OCI-LY3 (cell line): ENCODE data around the gene ZNF775.

Source experiments
- H2AFZ ChIP-seq: fragments of 200-600, 300-600 bp; shearing (Covaris generic); 2 replicates; pipeline ENCODE4 v1.6.0; 2014; ENCODE audit warnings: antibody characterized with exemption, low read depth, low read length
- H3K27ac ChIP-seq: fragments of 200-600, 300-600 bp; sonication (generic); 2 replicates; pipeline ENCODE4 v1.5.1; 2014; ENCODE audit warnings: mild to moderate bottlenecking, low read length, moderate library complexity, mixed read lengths
- H3K27me3 ChIP-seq: fragments of 200-600, 300-600 bp; sonication (generic); 2 replicates; pipeline ENCODE4 v1.6.1; 2014; ENCODE audit warnings: low read depth, low read length, mixed read lengths
- H3K36me3 ChIP-seq: fragments of 200-600, 300-600 bp; sonication (generic); replicated peaks from 2 replicates; pipeline ENCODE3; 2014; ENCODE audit warnings: low read depth, low read length, mixed read lengths
- H3K4me1 ChIP-seq: fragments of 300-600, 200-600 bp; sonication (generic); 2 replicates; pipeline ENCODE4 v1.6.1; 2014; ENCODE audit warnings: low read length, mixed read lengths
- H3K4me2 ChIP-seq: fragments of 200-600, 300-600 bp; sonication (generic); 2 replicates; pipeline ENCODE4 v1.6.1; 2014; ENCODE audit warnings: low read length, mixed read lengths
- H3K4me3 ChIP-seq: fragments of 300-600, 200-600 bp; sonication (generic); 2 replicates; pipeline ENCODE4 v1.5.1; 2014; ENCODE audit warnings: antibody characterized with exemption, mild to moderate bottlenecking, low read length, moderate library complexity
- H3K79me2 ChIP-seq: fragments of 300-600, 200-600 bp; shearing (Covaris generic); 2 replicates; pipeline ENCODE4 v1.6.1; 2014; ENCODE audit warnings: mild to moderate bottlenecking, low read length, mixed read lengths
- H3K9ac ChIP-seq: fragments of 300-600, 200-600 bp; shearing (Covaris generic); 2 replicates; pipeline ENCODE4 v1.6.0; 2014; ENCODE audit warnings: mild to moderate bottlenecking, low read length, moderate library complexity
- H3K9me3 ChIP-seq: fragments of 200-600, 300-600 bp; shearing (Covaris generic); 2 replicates; pipeline ENCODE4 v1.6.1; 2014; ENCODE audit warnings: low read length, mixed read lengths; ENCODE audit not compliant: insufficient read depth
- H4K20me1 ChIP-seq: fragments of 200-600, 300-600 bp; sonication (generic); 2 replicates; pipeline ENCODE4 v1.6.1; 2016; ENCODE audit warnings: low read length, mixed read lengths; ENCODE audit not compliant: insufficient read depth
- EZH2phosphoT487 ChIP-seq: fragments of 200-600 bp; shearing (Covaris generic); IDR thresholded peaks from 2 replicates; pipeline ENCODE4 v1.6.1; 2018; ENCODE audit warnings: antibody characterized with exemption, mixed run types, low read depth
- TF ChIP-seq, protein P1 (sequence below): fragments of 200-600, 300-600 bp; sonication (generic); IDR thresholded peaks from 2 replicates; pipeline ENCODE4 v1.5.1; 2014; ENCODE audit warnings: antibody characterized with exemption, low read length, low read depth

Gene ZNF775

GRCh38 chr7:150356265-150356897, 22.7 kb upstream of the ZNF775 start:
- Histone ChIP-seq H3K4me3 (no peak overlapping the region), H3K4me2 (peak overlapping the region; percentile 43), H3K9me3 (no peaks in the 10 kb centered on the region), H3K36me3 (no peaks in the 10 kb centered on the region), H3K9ac (peak overlapping the region; percentile 31; the same call in 1 of the 2 replicates), H3K79me2 (no peaks in the 10 kb centered on the region), H3K27ac (peak overlapping the region; percentile 26; the same call in 1 of the 2 replicates), H3K4me1 (peaks cover 54% of the 10 kb centered on the region), H4K20me1 (no peaks in the 10 kb centered on the region), H2AFZ (peak overlapping the region; percentile 48), H3K27me3 (no peaks in the 10 kb centered on the region)
- TF ChIP-seq, protein P1, sequence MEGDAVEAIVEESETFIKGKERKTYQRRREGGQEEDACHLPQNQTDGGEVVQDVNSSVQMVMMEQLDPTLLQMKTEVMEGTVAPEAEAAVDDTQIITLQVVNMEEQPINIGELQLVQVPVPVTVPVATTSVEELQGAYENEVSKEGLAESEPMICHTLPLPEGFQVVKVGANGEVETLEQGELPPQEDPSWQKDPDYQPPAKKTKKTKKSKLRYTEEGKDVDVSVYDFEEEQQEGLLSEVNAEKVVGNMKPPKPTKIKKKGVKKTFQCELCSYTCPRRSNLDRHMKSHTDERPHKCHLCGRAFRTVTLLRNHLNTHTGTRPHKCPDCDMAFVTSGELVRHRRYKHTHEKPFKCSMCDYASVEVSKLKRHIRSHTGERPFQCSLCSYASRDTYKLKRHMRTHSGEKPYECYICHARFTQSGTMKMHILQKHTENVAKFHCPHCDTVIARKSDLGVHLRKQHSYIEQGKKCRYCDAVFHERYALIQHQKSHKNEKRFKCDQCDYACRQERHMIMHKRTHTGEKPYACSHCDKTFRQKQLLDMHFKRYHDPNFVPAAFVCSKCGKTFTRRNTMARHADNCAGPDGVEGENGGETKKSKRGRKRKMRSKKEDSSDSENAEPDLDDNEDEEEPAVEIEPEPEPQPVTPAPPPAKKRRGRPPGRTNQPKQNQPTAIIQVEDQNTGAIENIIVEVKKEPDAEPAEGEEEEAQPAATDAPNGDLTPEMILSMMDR, result peak; percentile 77
- TF ChIP-seq EZH2phosphoT487, result no peak

DNA sequence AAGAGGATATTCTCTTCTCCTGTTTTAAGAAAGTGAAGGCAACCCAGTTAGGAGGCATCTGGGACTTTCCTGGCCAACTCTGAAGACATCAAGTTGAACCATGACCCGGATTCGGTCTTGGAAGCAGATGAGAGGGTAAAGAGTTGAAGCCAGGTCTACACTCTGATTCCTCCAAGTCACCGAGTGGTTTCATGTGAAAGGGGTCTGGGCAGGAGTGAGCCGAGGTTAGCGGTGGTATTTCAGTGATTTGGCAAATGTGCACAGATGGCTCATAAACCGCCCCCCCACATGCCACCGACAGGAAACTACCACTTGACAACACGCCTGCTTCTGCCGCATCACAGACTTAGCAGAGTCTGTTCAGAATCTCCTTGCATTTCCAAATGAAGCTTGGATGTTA, 21.9 kb upstream of the ZNF775 start:
- TF ChIP-seq EZH2phosphoT487, result no peak
- TF ChIP-seq, protein P1, result no peak
- peak overlapping the region; percentile 55 for H3K4me3 ChIP-seq
- H2AFZ ChIP-seq, result peak overlapping the region; percentile 94
- no peaks in the 10 kb centered on the region for H3K27me3 ChIP-seq
- H3K79me2 ChIP-seq, result no peaks in the 10 kb centered on the region
- H3K36me3 ChIP-seq, result no peaks in the 10 kb centered on the region
- H4K20me1 ChIP-seq, result no peaks in the 10 kb centered on the region
- peak overlapping the region; percentile 71 for H3K27ac ChIP-seq
- peak overlapping the region; percentile 85 for H3K4me2 ChIP-seq
- H3K9ac ChIP-seq, result peak overlapping the region; percentile 53
- H3K9me3 ChIP-seq, result no peaks in the 10 kb centered on the region
- H3K4me1 ChIP-seq, result peaks cover 56% of the 10 kb centered on the region

DNA sequence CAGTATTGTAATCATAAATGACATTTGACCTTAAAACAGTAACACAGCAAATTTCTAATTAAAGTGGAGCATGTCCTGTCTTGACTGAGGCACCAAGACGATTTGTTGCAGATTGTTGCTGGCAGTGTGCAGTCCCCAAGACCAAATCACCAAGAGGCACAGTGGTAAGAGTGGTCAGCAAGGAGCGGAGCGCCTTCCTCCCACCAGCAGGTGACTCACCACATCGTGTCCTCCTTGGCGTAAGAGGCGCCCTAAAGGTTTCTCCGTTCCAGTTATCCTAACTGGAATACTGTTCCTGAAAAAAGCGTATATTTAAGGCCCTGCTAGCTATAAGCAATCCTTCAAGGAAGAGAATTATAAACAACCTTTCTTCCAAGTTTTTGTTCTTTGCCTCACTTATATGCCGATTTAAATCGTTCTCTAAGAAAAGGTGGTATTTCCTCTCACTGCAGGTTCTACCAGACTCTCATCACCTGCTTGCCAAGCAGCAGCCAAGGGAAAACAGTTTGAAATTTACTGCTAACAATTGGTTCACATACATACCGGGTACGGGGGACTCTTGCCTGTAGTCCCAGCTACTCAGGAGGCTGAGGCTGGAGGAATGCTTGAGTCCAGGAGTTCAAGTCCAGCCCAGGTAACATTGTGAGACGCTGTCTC, 21.2 kb upstream of the ZNF775 start:
- H3K36me3 ChIP-seq, result no peaks in the 10 kb centered on the region
- peak overlapping the region; percentile 94 for H2AFZ ChIP-seq
- no peaks in the 10 kb centered on the region for H3K79me2 ChIP-seq
- H3K27me3 ChIP-seq, result no peaks in the 10 kb centered on the region
- no peak for TF ChIP-seq EZH2phosphoT487
- TF ChIP-seq, protein P1, result no peak; the same call in 1 of the 2 replicates
- H3K9me3 ChIP-seq, result no peaks in the 10 kb centered on the region
- peak overlapping the region; percentile 53 for H3K9ac ChIP-seq
- peak overlapping the region; percentile 55 for H3K4me3 ChIP-seq
- peaks cover 61% of the 10 kb centered on the region for H3K4me1 ChIP-seq
- H3K27ac ChIP-seq, result peak overlapping the region; percentile 71
- no peaks in the 10 kb centered on the region for H4K20me1 ChIP-seq
- peak overlapping the region; percentile 85 for H3K4me2 ChIP-seq

- H3K27me3 ChIP-seq, result no peaks in the 10 kb centered on the region
- no peaks in the 10 kb centered on the region for H4K20me1 ChIP-seq
- H3K79me2 ChIP-seq, result no peaks in the 10 kb centered on the region
- H3K4me1 ChIP-seq, result peaks cover 66% of the 10 kb centered on the region
- H3K9ac ChIP-seq, result no peak overlapping the region
- no peak for TF ChIP-seq EZH2phosphoT487
- TF ChIP-seq, protein P1, result no peak
- H3K4me3 ChIP-seq, result no peak overlapping the region
- H3K36me3 ChIP-seq, result no peaks in the 10 kb centered on the region
- peak overlapping the region; percentile 85 for H3K4me2 ChIP-seq
- no peak overlapping the region for H2AFZ ChIP-seq
- H3K9me3 ChIP-seq, result no peaks in the 10 kb centered on the region
- peak overlapping the region; percentile 71 for H3K27ac ChIP-seq
These were observed 20.7 kb upstream of the ZNF775 start for GRCh38 chr7:150358433-150358832.
